K562 (cell line): Measurements from ENCODE around the gene ZNF280C. TPM values are rescaled to one million over a fixed set of nuclear protein-coding genes. Genes with fewer than 3 reads are reported as not detected.

Source experiments
- ARHGAP35 ChIP-seq: fragments of 450-650 bp; IDR thresholded peaks from 2 replicates; pipeline ENCODE4 v1.6.1; 2018; ENCODE audit not compliant: partially characterized antibody
- ATF3 ChIP-seq, 2 experiments: fragments of 450-650 bp in 1 of 2; sonication (generic) in 1 of 2; formaldehyde crosslinking in 1 of 2; IDR thresholded peaks in 1 of 2; conservative IDR thresholded peaks in 1 of 2; 2 replicates each; pipeline versions ENCODE4 v1.6.1 to v1.8.1; 2016 to 2023; ENCODE audit warnings: mild to moderate bottlenecking in 2 of 2, moderate library complexity in 2 of 2, inconsistent platforms in 1 of 2, missing genetic modification reagents in 1 of 2
- BHLHE40 ChIP-seq: IDR thresholded peaks from 2 replicates; pipeline ENCODE4 v1.6.1; 2011; ENCODE audit warnings: low read length, improper control_type of control experiment
- ELF1 ChIP-seq: fragments of 200-800 bp; sonication (Bioruptor generic); IDR thresholded peaks from 2 replicates; pipeline ENCODE4 v1.6.1; 2016; ENCODE audit warnings: missing genetic modification characterization, missing compliant biosample characterization
- ETV1 ChIP-seq: fragments of 450-650 bp; conservative IDR thresholded peaks from 2 replicates; pipeline ENCODE4 v1.6.1; 2016; ENCODE audit warnings: missing genetic modification characterization, control low read depth, low read depth, missing compliant biosample characterization
- GTF2B ChIP-seq: IDR thresholded peaks from 2 replicates; pipeline ENCODE4 v1.6.1; 2011; ENCODE audit not compliant: insufficient read length; ENCODE audit errors: extremely low read depth
- HMG20A ChIP-seq: fragments of 450-650 bp; formaldehyde crosslinking; conservative IDR thresholded peaks from 2 replicates; pipeline ENCODE4 v1.4.0; 2020; ENCODE audit warnings: mild to moderate bottlenecking, mixed read lengths
- HOMEZ ChIP-seq: fragments of 250-450 bp; sonication (Bioruptor Pico); IDR thresholded peaks from 2 replicates; pipeline ENCODE4 v1.4.0; 2020; ENCODE audit warnings: mild to moderate bottlenecking, moderate library complexity
- MAFK ChIP-seq: IDR thresholded peaks from 2 replicates; pipeline ENCODE4 v1.6.1; 2011; ENCODE audit warnings: low read length, improper control_type of control experiment
- NFE2 ChIP-seq: IDR thresholded peaks from 2 replicates; pipeline ENCODE4 v1.6.1; 2014; ENCODE audit warnings: antibody characterized with exemption, low read depth
- NR2C2 ChIP-seq, 2 experiments: fragments of 200-800 bp in 1 of 2; sonication (Bioruptor generic) in 1 of 2; sonication (generic) in 1 of 2; formaldehyde crosslinking in 1 of 2; IDR thresholded peaks; 2 replicates each; pipeline versions ENCODE4 v1.6.1 to v1.8.0; 2016 to 2022; ENCODE audit warnings: mild to moderate bottlenecking in 1 of 2, missing compliant biosample characterization in 1 of 2, missing genetic modification characterization in 1 of 2, missing genetic modification reagents in 1 of 2
- SMARCA4 ChIP-seq: fragments of 450-650 bp; IDR thresholded peaks from 2 replicates; pipeline ENCODE4 v1.6.1; 2016
- STAT5A ChIP-seq: IDR thresholded peaks from 2 replicates; pipeline ENCODE4 v1.6.1; 2012; ENCODE audit warnings: low read length, inconsistent platforms, borderline replicate concordance
- ZNF263 ChIP-seq: sonication (generic); formaldehyde crosslinking; IDR thresholded peaks from 2 replicates; pipeline ENCODE4 v1.8.0; 2022; ENCODE audit warnings: mild to moderate bottlenecking, missing genetic modification reagents, borderline replicate concordance
- ZNF431 ChIP-seq: sonication (generic); formaldehyde crosslinking; IDR thresholded peaks from 2 replicates; pipeline ENCODE4 v1.8.0; 2022; ENCODE audit warnings: mild to moderate bottlenecking, missing genetic modification reagents
- polyA plus RNA-seq, 8 experiments: library from polyadenylated mRNA; depleted of rRNA in 4 of 8; stranded (reverse) in 5 of 8; unstranded in 3 of 8; fragments of >200 nt; fragmentation: Nextera tagmentation in 2 of 8; fragmentation: Illumina TruSeq in 1 of 8; extraction: Ambion mirVana in 2 of 8; extraction: Trizol in 1 of 8; gene quantifications; 2 replicates each; pipeline versions ENCODE4 v1.2.1 to v1.2.3, GENCODE V29; 2011 to 2014; ENCODE audit warnings: inconsistent platforms in 1 of 8, missing spikeins in 1 of 8
- total RNA-seq, 7 experiments: library from RNA; depleted of rRNA in 6 of 7; stranded (reverse); fragments of >200 nt in 6 of 7; fragmentation: Illumina TruSeq in 2 of 7; extraction: Trizol in 2 of 7; gene quantifications; 2 replicates each; pipeline versions ENCODE4 v1.2.1 to v1.2.3, GENCODE V29; 2011 to 2021; ENCODE audit warnings: low replicate concordance in 1 of 7
- TF ChIP-seq, protein P1 (sequence below): fragments of 250-450 bp; sonication (Bioruptor Pico); IDR thresholded peaks from 2 replicates; pipeline ENCODE4 v1.4.0; 2020; ENCODE audit warnings: mild to moderate bottlenecking, moderate library complexity
- TF ChIP-seq, protein P2 (sequence below): fragments of 450-650 bp; formaldehyde crosslinking; IDR thresholded peaks from 2 replicates; pipeline ENCODE4 v1.4.0; 2020; ENCODE audit warnings: mild to moderate bottlenecking, moderate library complexity
- TF ChIP-seq, protein P3 (sequence below): fragments of 450-650 bp; formaldehyde crosslinking; IDR thresholded peaks from 2 replicates; pipeline ENCODE4 v1.4.0; 2020; ENCODE audit warnings: mild to moderate bottlenecking

Gene ZNF280C
- total and polyA plus RNA-seq, 9 of the 15 experiments (the other 6 are each of a cell fraction or from before 2014, with no cell fraction given), result 1.6 to 8.3 (median 4.4) TPM

DNA sequence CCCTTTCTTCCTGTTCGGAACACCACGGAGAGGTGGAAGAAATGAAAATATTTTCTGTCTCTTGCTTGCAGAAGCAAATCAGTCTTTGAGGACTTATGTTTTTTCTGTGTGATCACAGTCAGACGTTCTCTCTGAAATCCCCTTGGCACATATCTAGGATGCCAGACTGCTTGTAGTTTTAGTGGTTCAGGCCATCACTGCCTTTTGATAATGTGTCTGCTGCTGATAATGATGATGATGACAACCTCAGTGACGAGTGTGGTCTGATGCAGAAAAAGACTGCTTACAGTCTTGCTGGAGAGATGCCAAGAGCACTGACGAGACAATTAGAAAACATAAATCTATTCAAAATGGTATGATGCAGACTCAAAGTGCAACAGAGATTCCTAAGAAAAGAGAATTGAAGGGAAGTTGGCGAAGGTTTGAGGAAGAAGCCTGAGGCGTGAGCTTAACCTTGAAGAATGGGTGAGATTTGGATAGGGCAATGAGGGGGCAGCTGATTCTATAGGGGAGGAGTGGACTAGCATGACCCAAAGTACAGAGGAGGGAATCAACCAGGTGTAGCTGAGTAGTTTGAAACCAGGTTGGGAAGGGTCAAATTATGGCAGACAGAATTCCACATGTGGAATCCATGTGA lies 89.0 kb downstream of the ZNF280C start (continued):
- TF ChIP-seq ATF3 (IDR thresholded peaks at IDR 0.05) (peak; percentile 94), ATF3 (CRISPR knock-in tag; conservative IDR thresholded peaks at IDR 0.05) (peak; percentile 86), HOMEZ (CRISPR knock-in tag) (no peak), GTF2B (no peak), ZNF263 (CRISPR knock-in tag) (no peak), ZNF431 (CRISPR knock-in tag) (no peak), SMARCA4 (peak; percentile 100), HMG20A (CRISPR knock-in tag) (no peak), NFE2 (peak; percentile 98), ELF1 (tag) (no peak), ETV1 (tag) (peak; percentile 17; the same call in 1 of the 2 replicates), MAFK (peak; percentile 71), NR2C2 (CRISPR knock-in tag; IDR thresholded peaks at IDR 0.05) (no peak), NR2C2 (tag; IDR thresholded peaks at IDR 0.05) (peak; percentile 48; the same call in 1 of the 2 replicates), BHLHE40 (peak; percentile 74), STAT5A (peak; percentile 97), ARHGAP35 (no peak)
- TF ChIP-seq, protein P1, sequence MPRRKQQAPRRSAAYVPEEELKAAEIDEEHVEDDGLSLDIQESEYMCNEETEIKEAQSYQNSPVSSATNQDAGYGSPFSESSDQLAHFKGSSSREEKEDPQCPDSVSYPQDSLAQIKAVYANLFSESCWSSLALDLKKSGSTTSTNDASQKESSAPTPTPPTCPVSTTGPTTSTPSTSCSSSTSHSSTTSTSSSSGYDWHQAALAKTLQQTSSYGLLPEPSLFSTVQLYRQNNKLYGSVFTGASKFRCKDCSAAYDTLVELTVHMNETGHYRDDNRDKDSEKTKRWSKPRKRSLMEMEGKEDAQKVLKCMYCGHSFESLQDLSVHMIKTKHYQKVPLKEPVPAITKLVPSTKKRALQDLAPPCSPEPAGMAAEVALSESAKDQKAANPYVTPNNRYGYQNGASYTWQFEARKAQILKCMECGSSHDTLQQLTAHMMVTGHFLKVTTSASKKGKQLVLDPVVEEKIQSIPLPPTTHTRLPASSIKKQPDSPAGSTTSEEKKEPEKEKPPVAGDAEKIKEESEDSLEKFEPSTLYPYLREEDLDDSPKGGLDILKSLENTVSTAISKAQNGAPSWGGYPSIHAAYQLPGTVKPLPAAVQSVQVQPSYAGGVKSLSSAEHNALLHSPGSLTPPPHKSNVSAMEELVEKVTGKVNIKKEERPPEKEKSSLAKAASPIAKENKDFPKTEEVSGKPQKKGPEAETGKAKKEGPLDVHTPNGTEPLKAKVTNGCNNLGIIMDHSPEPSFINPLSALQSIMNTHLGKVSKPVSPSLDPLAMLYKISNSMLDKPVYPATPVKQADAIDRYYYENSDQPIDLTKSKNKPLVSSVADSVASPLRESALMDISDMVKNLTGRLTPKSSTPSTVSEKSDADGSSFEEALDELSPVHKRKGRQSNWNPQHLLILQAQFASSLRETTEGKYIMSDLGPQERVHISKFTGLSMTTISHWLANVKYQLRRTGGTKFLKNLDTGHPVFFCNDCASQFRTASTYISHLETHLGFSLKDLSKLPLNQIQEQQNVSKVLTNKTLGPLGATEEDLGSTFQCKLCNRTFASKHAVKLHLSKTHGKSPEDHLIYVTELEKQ (CRISPR knock-in tag), result no peak
- TF ChIP-seq, protein P2, sequence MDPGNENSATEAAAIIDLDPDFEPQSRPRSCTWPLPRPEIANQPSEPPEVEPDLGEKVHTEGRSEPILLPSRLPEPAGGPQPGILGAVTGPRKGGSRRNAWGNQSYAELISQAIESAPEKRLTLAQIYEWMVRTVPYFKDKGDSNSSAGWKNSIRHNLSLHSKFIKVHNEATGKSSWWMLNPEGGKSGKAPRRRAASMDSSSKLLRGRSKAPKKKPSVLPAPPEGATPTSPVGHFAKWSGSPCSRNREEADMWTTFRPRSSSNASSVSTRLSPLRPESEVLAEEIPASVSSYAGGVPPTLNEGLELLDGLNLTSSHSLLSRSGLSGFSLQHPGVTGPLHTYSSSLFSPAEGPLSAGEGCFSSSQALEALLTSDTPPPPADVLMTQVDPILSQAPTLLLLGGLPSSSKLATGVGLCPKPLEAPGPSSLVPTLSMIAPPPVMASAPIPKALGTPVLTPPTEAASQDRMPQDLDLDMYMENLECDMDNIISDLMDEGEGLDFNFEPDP (CRISPR knock-in tag), result no peak
- TF ChIP-seq, protein P3, sequence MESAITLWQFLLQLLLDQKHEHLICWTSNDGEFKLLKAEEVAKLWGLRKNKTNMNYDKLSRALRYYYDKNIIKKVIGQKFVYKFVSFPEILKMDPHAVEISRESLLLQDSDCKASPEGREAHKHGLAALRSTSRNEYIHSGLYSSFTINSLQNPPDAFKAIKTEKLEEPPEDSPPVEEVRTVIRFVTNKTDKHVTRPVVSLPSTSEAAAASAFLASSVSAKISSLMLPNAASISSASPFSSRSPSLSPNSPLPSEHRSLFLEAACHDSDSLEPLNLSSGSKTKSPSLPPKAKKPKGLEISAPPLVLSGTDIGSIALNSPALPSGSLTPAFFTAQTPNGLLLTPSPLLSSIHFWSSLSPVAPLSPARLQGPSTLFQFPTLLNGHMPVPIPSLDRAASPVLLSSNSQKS, result no peak
